H1 (cell line): Measurements from ENCODE around the gene SPC24. TPM values are rescaled to one million over a fixed set of nuclear protein-coding genes. Genes with fewer than 3 reads are reported as not detected.

Experiments used
- CTCF ChIA-PET: fragments of 300-600 bp; sonication (Branson Sonifier 250); formaldehyde crosslinking; loops from one replicate; lab custom pipeline; 2021; ENCODE audit not compliant: partially characterized antibody; lab: Charles Lee
- POLR2A ChIA-PET: fragments of 300-600 bp; sonication (Branson Sonifier 250); formaldehyde crosslinking; loops from one replicate; lab custom pipeline; 2021; ENCODE audit warnings: inconsistent platforms; ENCODE audit not compliant: partially characterized antibody; lab: Charles Lee
- DNase-seq, 2 experiments: peaks; one replicate each; pipeline versions ENCODE4 v3.0.0 to v3.0.0-alpha.2; 2010 to 2022; ENCODE audit warnings: low spot score in 2 of 2, low read depth in 1 of 2, mixed read lengths in 1 of 2
- FAIRE-seq: peaks from 2 replicates; lab custom pipeline; 2011; peaks lifted over from hg19 to GRCh38; lab: Jason Lieb, UNC
- H2AFZ ChIP-seq: 2 replicates; pipeline ENCODE4 v1.8.1; 2012; ENCODE audit warnings: low read length, inconsistent platforms
- H2AK5ac ChIP-seq: 2 replicates; pipeline ENCODE4 v1.6.1; 2013; ENCODE audit warnings: low read depth, low read length
- H2BK120ac ChIP-seq: replicated peaks from 2 replicates; pipeline ENCODE3; 2013; ENCODE audit warnings: low read depth, low read length, inconsistent platforms
- H2BK12ac ChIP-seq: 2 replicates; pipeline ENCODE4 v1.6.1; 2013; ENCODE audit warnings: low read depth, low read length
- H2BK15ac ChIP-seq: 2 replicates; pipeline ENCODE4 v1.6.1; 2013; ENCODE audit warnings: low read length
- H2BK20ac ChIP-seq: 2 replicates; pipeline ENCODE4 v1.6.1; 2013; ENCODE audit warnings: low read length
- H2BK5ac ChIP-seq: 2 replicates; pipeline ENCODE4 v1.6.1; 2013; ENCODE audit warnings: low read depth, low read length
- H3K14ac ChIP-seq: 2 replicates; pipeline ENCODE4 v1.6.1; 2013; ENCODE audit warnings: inconsistent platforms; ENCODE audit not compliant: insufficient read length
- H3K18ac ChIP-seq: 2 replicates; pipeline ENCODE4 v1.6.1; 2013; ENCODE audit warnings: low read length; ENCODE audit errors: extremely low read depth
- H3K23ac ChIP-seq: 2 replicates; pipeline ENCODE4 v1.6.1; 2013; ENCODE audit warnings: inconsistent platforms; ENCODE audit not compliant: insufficient read length
- H3K23me2 ChIP-seq: 2 replicates; pipeline ENCODE4 v1.6.1; 2013; ENCODE audit warnings: low read depth, low read length
- H3K27ac ChIP-seq: 2 replicates; pipeline ENCODE4 v1.6.1; 2011; ENCODE audit warnings: low read depth, low read length, inconsistent platforms
- H3K27me3 ChIP-seq, 4 experiments: replicated peaks in 1 of 4; 1 replicate in 1 of 4; 2 replicates in 3 of 4; pipeline versions ENCODE4 v1.6.1 to v1.8.1; 2011 to 2013; ENCODE audit warnings: low read length in 3 of 4, mild to moderate bottlenecking in 3 of 4, inconsistent platforms in 2 of 4, mixed read lengths in 2 of 4, moderate library complexity in 1 of 4; ENCODE audit not compliant: control insufficient read depth in 3 of 4, insufficient read depth in 3 of 4; ENCODE audit errors: extremely low read depth in 1 of 4
- H3K36me3 ChIP-seq, 4 experiments: 2 replicates each; pipeline versions ENCODE4 v1.6.1 to v1.8.1; 2011 to 2013; ENCODE audit warnings: mild to moderate bottlenecking in 4 of 4, low read length in 3 of 4, moderate library complexity in 2 of 4, control low read depth in 1 of 4, inconsistent platforms in 1 of 4; ENCODE audit not compliant: insufficient read depth in 4 of 4, control insufficient read depth in 2 of 4
- H3K4ac ChIP-seq: replicated peaks from 2 replicates; pipeline ENCODE3; 2013; ENCODE audit warnings: low read length, low read depth, mixed read lengths, inconsistent platforms; ENCODE audit not compliant: insufficient read length
- H3K4me1 ChIP-seq, 4 experiments: replicated peaks in 1 of 4; 1 replicate in 1 of 4; 2 replicates in 3 of 4; pipeline versions ENCODE4 v1.6.1 to v1.8.1; 2011 to 2013; ENCODE audit warnings: low read length in 3 of 4, inconsistent platforms in 2 of 4, mixed read lengths in 1 of 4; ENCODE audit not compliant: insufficient read depth in 4 of 4, control insufficient read depth in 3 of 4
- H3K4me2 ChIP-seq, 2 experiments: 2 replicates each; pipeline versions ENCODE4 v1.6.1 to v1.8.1; 2011 to 2013; ENCODE audit warnings: low read depth in 2 of 2, low read length in 2 of 2, control low read depth in 1 of 2, inconsistent platforms in 1 of 2, mild to moderate bottlenecking in 1 of 2; ENCODE audit not compliant: insufficient read depth in 1 of 2
- H3K4me3 ChIP-seq, 4 experiments: fragments of 200-600, 300-600 bp in 1 of 4; sonication (generic), shearing (Covaris generic), sonication (Bioruptor Twin) in 1 of 4; 2 replicates each; pipeline versions ENCODE4 v1.5.1 to v1.8.1; 2011 to 2016; ENCODE audit warnings: low read length in 4 of 4, low read depth in 3 of 4, control low read depth in 2 of 4, inconsistent platforms in 2 of 4, mild to moderate bottlenecking in 2 of 4, mixed read lengths in 1 of 4, moderate library complexity in 1 of 4; ENCODE audit not compliant: insufficient read depth in 2 of 4; ENCODE audit errors: extremely low read depth in 1 of 4
- H3K56ac ChIP-seq: replicated peaks from 2 replicates; pipeline ENCODE3; 2013; ENCODE audit warnings: low read depth, mild to moderate bottlenecking, mixed read lengths, low read length, inconsistent platforms; ENCODE audit not compliant: insufficient read length
- H3K79me1 ChIP-seq: 2 replicates; pipeline ENCODE4 v1.6.1; 2013; ENCODE audit warnings: low read depth, low read length, control low read depth
- H3K79me2 ChIP-seq, 2 experiments: 2 replicates each; pipeline versions ENCODE4 v1.6.1 to v1.8.1; 2012 to 2013; ENCODE audit warnings: low read length in 2 of 2, mild to moderate bottlenecking in 2 of 2, inconsistent platforms in 1 of 2; ENCODE audit not compliant: insufficient read depth in 2 of 2, control insufficient read depth in 1 of 2
- H3K9ac ChIP-seq, 4 experiments: replicated peaks in 1 of 4; 1 replicate in 1 of 4; 2 replicates in 3 of 4; pipeline versions ENCODE4 v1.6.1 to v1.8.1; 2011 to 2013; ENCODE audit warnings: low read depth in 3 of 4, low read length in 3 of 4, control low read depth in 2 of 4, mild to moderate bottlenecking in 2 of 4, moderate library complexity in 2 of 4, inconsistent platforms in 1 of 4; ENCODE audit errors: extremely low read depth in 1 of 4
- H3K9me3 ChIP-seq, 2 experiments: 2 replicates each; pipeline versions ENCODE4 v1.6.1 to v1.8.1; 2012 to 2013; ENCODE audit warnings: mild to moderate bottlenecking in 2 of 2, moderate library complexity in 2 of 2, control low read depth in 1 of 2, inconsistent platforms in 1 of 2, low read depth in 1 of 2, low read length in 1 of 2, mixed read lengths in 1 of 2; ENCODE audit not compliant: insufficient read depth in 2 of 2
- H4K20me1 ChIP-seq, 2 experiments: replicated peaks in 1 of 2; 2 replicates each; pipeline versions ENCODE3 to v1.8.1; 2011 to 2013; ENCODE audit warnings: inconsistent platforms in 2 of 2, low read length in 2 of 2, mild to moderate bottlenecking in 1 of 2; ENCODE audit not compliant: insufficient read depth in 2 of 2, control insufficient read depth in 1 of 2
- H4K5ac ChIP-seq: 2 replicates; pipeline ENCODE4 v1.6.1; 2013; ENCODE audit warnings: low read length, low read depth, mixed read lengths, inconsistent platforms; ENCODE audit not compliant: insufficient read length
- H4K8ac ChIP-seq: 2 replicates; pipeline ENCODE4 v1.8.0; 2013; ENCODE audit warnings: mild to moderate bottlenecking, moderate library complexity, low read length, inconsistent platforms; ENCODE audit not compliant: insufficient read depth; ENCODE audit errors: extremely low read depth
- H4K91ac ChIP-seq: replicated peaks from 2 replicates; pipeline ENCODE3; 2013; ENCODE audit warnings: low read length, mixed read lengths, inconsistent platforms; ENCODE audit not compliant: insufficient read length
- BACH1 ChIP-seq: IDR thresholded peaks from 2 replicates; pipeline ENCODE4 v1.6.1; 2012; ENCODE audit warnings: low read length, improper control_type of control experiment
- BRCA1 ChIP-seq: IDR thresholded peaks from 2 replicates; pipeline ENCODE4 v1.6.1; 2012; ENCODE audit warnings: low read depth, low read length, improper control_type of control experiment
- CBX8 ChIP-seq: fragments of 300-800, 300-1000 bp; sonication (generic); IDR thresholded peaks from 2 replicates; pipeline ENCODE4 v1.7.1; 2016; ENCODE audit warnings: low read depth, low read length, borderline replicate concordance
- CEBPB ChIP-seq: IDR thresholded peaks from 2 replicates; pipeline ENCODE4 v1.6.1; 2012; ENCODE audit warnings: low read depth, low read length
- GTF2F1 ChIP-seq: IDR thresholded peaks from 2 replicates; pipeline ENCODE4 v1.6.1; 2012; ENCODE audit warnings: low read depth, low read length, improper control_type of control experiment, borderline replicate concordance
- KDM1A ChIP-seq: fragments of 200-600, 300-600 bp; sonication (generic); IDR thresholded peaks from 2 replicates; pipeline ENCODE4 v1.7.1; 2016; ENCODE audit warnings: mild to moderate bottlenecking, low read length, borderline replicate concordance
- POLR2A ChIP-seq, 2 experiments: IDR thresholded peaks; 1 replicate in 1 of 2; 2 replicates in 1 of 2; pipeline ENCODE4 v1.6.1; 2011; ENCODE audit warnings: low read depth in 2 of 2, low read length in 2 of 2, mild to moderate bottlenecking in 2 of 2; ENCODE audit errors: control extremely low read depth in 1 of 2
- SRF ChIP-seq: IDR thresholded peaks from 2 replicates; pipeline ENCODE4 v1.6.1; 2011; ENCODE audit warnings: mild to moderate bottlenecking, low read depth, low read length, moderate library complexity
- TBP ChIP-seq: IDR thresholded peaks from 2 replicates; pipeline ENCODE4 v1.6.1; 2011; ENCODE audit warnings: low read depth, low read length, improper control_type of control experiment
- ZNF274 ChIP-seq: IDR thresholded peaks from 2 replicates; pipeline ENCODE4 v1.7.0; 2012; ENCODE audit warnings: low read length, borderline replicate concordance; ENCODE audit errors: extremely low read depth
- WGBS, 2 experiments: shearing (Covaris generic) in 1 of 2; methylation state at CpG; one replicate each; pipeline versions ENCODE4 v1.1.6 to v1.1.7; 2013 to 2015; ENCODE audit warnings: low lambda C conversion rate in 2 of 2, mixed read lengths in 2 of 2, inconsistent platforms in 1 of 2, low coverage in 1 of 2, missing lambda C conversion rate in 1 of 2; ENCODE audit not compliant: insufficient replicate concordance in 2 of 2, insufficient coverage in 1 of 2, insufficient read length in 1 of 2; ENCODE audit errors: extremely low coverage in 1 of 2, missing lambda C conversion rate in 1 of 2; 5-methylcytosine and 5-hydroxymethylcytosine counted together
- polyA plus RNA-seq, 7 experiments: library from polyadenylated mRNA; depleted of rRNA in 3 of 7; stranded (reverse) in 5 of 7; unstranded in 2 of 7; fragments of >200 nt in 5 of 7; fragments of 200-250 nt in 2 of 7; gene quantifications; 1 replicate in 5 of 7; 2 replicates in 1 of 7; 4 replicates in 1 of 7; pipeline versions ENCODE4 v1.2.1 to v1.2.3, GENCODE V29; 2011 to 2013; ENCODE audit warnings: missing spikeins in 2 of 7, mixed read lengths in 2 of 7
- total RNA-seq: library from RNA; stranded (reverse); fragmentation: NEBNext Ultra II Directional; extraction: Animal tissue kit (Norgen Biotek cat#: 25700); gene quantifications from 2 replicates; pipeline ENCODE4 v1.2.1, GENCODE V29; 2021
- TF ChIP-seq, protein P1 (sequence below): IDR thresholded peaks from 2 replicates; pipeline ENCODE4 v1.6.1; 2012; ENCODE audit warnings: inconsistent platforms
- TF ChIP-seq, protein P2 (sequence below): IDR thresholded peaks from 2 replicates; pipeline ENCODE4 v1.6.1; 2011; ENCODE audit warnings: low read length, improper control_type of control experiment

SPC24 gene
- total and polyA plus RNA-seq, 2 of the 8 experiments (the other 6 are each of a cell fraction or from before 2014, with no cell fraction given) = 17.7 to 42.4 TPM

DNA sequence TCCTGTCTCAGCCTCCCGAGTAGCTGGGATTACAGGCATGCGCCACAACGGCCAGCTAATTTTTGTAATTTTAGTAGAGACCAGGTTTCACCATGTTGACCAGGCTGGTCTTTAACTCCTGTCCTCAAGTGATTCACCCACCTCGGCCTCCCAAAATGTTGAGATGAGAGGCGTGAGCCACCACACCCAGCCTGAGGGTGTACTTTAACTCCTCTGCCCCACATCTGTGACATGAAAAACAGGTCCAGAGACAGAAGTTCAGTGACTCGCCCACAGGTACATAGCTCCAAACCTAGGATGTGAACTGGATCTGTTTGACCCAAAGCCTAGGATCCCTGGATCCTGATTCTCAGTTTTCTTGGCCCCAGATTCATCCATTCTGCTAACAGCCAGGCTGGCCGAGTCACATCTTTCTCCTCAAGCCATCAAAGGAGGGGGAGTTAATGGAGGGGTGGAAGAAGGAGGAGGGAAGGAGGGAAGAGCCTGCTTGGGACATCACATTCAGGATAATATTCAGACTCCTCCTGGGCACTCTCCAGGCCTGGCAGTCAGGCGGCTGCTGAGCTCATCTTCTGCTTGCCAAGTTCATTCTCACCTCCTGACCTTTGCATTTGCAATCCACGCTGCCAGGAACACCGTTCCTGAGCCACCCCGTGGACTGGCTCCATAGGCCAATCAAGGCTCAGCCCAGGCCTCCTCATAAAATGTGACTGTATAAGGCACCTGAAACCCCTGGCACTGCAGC is 3.1 kb downstream of the SPC24 start:
- H2BK20ac ChIP-seq = no peak overlapping the region
- peaks cover 0 to 2% of the 10 kb centered on the region in 2 experiments for H4K20me1 ChIP-seq
- ChIA-PET CTCF (interaction anchor here (0.6 to 0.7 kb wide), 4 partner anchors 10 to 1590 kb away, joined by 3 to 5 read pairs (median 4); no protein-coding TSS in a partner anchor), POLR2A (interaction anchor here (0.6 to 5.0 kb wide), 2 partner anchors 9 to 122 kb away, joined by 3 to 37 read pairs; no protein-coding TSS in a partner anchor)
- no peaks in the 10 kb centered on the region for H3K27me3 ChIP-seq
- FAIRE-seq (no peak), DNase-seq (no peak)
- no peak overlapping the region for H3K4ac ChIP-seq
- no peak overlapping the region for H3K9ac ChIP-seq
- no peak overlapping the region for H3K14ac ChIP-seq
- H3K18ac ChIP-seq = no peak overlapping the region
- H3K4me2 ChIP-seq = no peak overlapping the region
- H2BK12ac ChIP-seq = no peak overlapping the region
- H4K8ac ChIP-seq = no peak overlapping the region
- H2BK120ac ChIP-seq = no peak overlapping the region
- no peak overlapping the region for H2AK5ac ChIP-seq
- no peak overlapping the region for H2AFZ ChIP-seq
- H4K91ac ChIP-seq = no peak overlapping the region
- no peak overlapping the region for H4K5ac ChIP-seq
- H3K56ac ChIP-seq = no peak overlapping the region
- no peak overlapping the region for H2BK15ac ChIP-seq
- H3K27ac ChIP-seq = no peak overlapping the region
- peaks cover 2% of the 10 kb centered on the region for H3K79me1 ChIP-seq
- WGBS, 2 experiments = 96% methylated on average over 11 of the region's 11 CpGs; no CpG with 5 or more reads in 1 of the 2 experiments
- H3K4me1 ChIP-seq = peaks cover 0 to 3% (median 0%) of the 10 kb centered on the region in 4 experiments; a peak in 1 of 7 replicates
- peaks cover 3 to 17% (median 11%) of the 10 kb centered on the region in 4 experiments; a peak in 7 of 8 replicates for H3K36me3 ChIP-seq
- no peak overlapping the region for H3K23ac ChIP-seq
- no peaks in the 10 kb centered on the region; the same call in 1 of the 2 replicates for H3K23me2 ChIP-seq
- H3K4me3 ChIP-seq = no peak overlapping the region
- no peaks in the 10 kb centered on the region for H3K9me3 ChIP-seq
- peaks cover 7 to 21% of the 10 kb centered on the region in 2 experiments; a peak in 3 of 4 replicates for H3K79me2 ChIP-seq
- no peak overlapping the region for H2BK5ac ChIP-seq
- TF ChIP-seq SRF (no peak), BACH1 (no peak), GTF2F1 (no peak), BRCA1 (no peak), POLR2A (IDR thresholded peaks at IDR 0.05; ENCODE audit: control extremely low read depth in 1 of 2, low read depth in 2 of 2, low read length in 2 of 2) (no peak), KDM1A (no peak), CEBPB (no peak), CBX8 (no peak), ZNF274 (no peak), TBP (no peak)
- TF ChIP-seq, protein P1, sequence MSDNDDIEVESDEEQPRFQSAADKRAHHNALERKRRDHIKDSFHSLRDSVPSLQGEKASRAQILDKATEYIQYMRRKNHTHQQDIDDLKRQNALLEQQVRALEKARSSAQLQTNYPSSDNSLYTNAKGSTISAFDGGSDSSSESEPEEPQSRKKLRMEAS = no peak
- TF ChIP-seq, protein P2, sequence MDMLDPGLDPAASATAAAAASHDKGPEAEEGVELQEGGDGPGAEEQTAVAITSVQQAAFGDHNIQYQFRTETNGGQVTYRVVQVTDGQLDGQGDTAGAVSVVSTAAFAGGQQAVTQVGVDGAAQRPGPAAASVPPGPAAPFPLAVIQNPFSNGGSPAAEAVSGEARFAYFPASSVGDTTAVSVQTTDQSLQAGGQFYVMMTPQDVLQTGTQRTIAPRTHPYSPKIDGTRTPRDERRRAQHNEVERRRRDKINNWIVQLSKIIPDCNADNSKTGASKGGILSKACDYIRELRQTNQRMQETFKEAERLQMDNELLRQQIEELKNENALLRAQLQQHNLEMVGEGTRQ = no peak
